Measurements from ENCODE around the gene VPS37C.
A peak's percentile ranks its signal among the peaks of the same experiment; 100 is the strongest.

DNA sequence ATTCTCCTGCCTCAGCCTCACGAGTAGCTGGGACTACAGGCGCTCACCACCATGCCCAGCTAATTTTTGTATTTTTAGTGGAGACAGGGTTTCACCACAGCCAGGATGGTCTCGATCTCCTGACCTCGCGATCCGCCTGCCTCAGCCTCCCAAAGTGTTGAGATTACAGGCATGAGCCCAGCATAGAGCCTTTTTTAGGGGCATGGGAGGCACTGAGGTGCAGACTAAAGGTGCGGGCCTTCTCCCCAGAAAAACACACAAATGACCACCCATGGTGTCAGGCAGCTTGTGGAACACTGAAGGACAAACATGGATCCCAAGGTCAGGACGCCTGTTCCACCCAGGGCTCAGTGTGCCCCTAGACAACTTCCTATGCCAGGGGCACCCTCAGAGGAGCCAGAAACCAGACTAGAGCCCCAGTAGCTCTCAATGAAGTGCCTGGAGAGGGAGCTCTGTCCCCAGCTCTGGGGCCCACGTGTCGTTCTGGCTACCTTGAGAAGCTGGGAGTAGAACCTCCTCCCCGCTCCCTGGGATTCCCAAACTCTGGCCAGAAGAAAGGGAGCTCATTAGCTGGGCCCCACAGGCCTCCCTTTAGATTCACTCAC is 80.1 kb downstream of the VPS37C start:
- TF ChIP-seq, protein P1, sequence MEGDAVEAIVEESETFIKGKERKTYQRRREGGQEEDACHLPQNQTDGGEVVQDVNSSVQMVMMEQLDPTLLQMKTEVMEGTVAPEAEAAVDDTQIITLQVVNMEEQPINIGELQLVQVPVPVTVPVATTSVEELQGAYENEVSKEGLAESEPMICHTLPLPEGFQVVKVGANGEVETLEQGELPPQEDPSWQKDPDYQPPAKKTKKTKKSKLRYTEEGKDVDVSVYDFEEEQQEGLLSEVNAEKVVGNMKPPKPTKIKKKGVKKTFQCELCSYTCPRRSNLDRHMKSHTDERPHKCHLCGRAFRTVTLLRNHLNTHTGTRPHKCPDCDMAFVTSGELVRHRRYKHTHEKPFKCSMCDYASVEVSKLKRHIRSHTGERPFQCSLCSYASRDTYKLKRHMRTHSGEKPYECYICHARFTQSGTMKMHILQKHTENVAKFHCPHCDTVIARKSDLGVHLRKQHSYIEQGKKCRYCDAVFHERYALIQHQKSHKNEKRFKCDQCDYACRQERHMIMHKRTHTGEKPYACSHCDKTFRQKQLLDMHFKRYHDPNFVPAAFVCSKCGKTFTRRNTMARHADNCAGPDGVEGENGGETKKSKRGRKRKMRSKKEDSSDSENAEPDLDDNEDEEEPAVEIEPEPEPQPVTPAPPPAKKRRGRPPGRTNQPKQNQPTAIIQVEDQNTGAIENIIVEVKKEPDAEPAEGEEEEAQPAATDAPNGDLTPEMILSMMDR (IDR thresholded peaks at IDR 0.05) = no peak
- TF ChIP-seq RAD21 (conservative IDR thresholded peaks at IDR 0.05 in 1 of 2, IDR thresholded peaks at IDR 0.05 in 1 of 2) = 0 out of 5 replicates have a peak, but pooled peaks of 1 of the 2 experiments have one; percentile 7
- no peak for TF ChIP-seq NR3C1 (IDR thresholded peaks at IDR 0.05)
- TF ChIP-seq, protein P2, sequence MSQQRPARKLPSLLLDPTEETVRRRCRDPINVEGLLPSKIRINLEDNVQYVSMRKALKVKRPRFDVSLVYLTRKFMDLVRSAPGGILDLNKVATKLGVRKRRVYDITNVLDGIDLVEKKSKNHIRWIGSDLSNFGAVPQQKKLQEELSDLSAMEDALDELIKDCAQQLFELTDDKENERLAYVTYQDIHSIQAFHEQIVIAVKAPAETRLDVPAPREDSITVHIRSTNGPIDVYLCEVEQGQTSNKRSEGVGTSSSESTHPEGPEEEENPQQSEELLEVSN (IDR thresholded peaks at IDR 0.05; ENCODE audit: borderline replicate concordance, low read depth) = no peak
- TF ChIP-seq TFCP2L1 (CRISPR knock-in tag; IDR thresholded peaks at IDR 0.05) = no peak
- TF ChIP-seq, protein P3, sequence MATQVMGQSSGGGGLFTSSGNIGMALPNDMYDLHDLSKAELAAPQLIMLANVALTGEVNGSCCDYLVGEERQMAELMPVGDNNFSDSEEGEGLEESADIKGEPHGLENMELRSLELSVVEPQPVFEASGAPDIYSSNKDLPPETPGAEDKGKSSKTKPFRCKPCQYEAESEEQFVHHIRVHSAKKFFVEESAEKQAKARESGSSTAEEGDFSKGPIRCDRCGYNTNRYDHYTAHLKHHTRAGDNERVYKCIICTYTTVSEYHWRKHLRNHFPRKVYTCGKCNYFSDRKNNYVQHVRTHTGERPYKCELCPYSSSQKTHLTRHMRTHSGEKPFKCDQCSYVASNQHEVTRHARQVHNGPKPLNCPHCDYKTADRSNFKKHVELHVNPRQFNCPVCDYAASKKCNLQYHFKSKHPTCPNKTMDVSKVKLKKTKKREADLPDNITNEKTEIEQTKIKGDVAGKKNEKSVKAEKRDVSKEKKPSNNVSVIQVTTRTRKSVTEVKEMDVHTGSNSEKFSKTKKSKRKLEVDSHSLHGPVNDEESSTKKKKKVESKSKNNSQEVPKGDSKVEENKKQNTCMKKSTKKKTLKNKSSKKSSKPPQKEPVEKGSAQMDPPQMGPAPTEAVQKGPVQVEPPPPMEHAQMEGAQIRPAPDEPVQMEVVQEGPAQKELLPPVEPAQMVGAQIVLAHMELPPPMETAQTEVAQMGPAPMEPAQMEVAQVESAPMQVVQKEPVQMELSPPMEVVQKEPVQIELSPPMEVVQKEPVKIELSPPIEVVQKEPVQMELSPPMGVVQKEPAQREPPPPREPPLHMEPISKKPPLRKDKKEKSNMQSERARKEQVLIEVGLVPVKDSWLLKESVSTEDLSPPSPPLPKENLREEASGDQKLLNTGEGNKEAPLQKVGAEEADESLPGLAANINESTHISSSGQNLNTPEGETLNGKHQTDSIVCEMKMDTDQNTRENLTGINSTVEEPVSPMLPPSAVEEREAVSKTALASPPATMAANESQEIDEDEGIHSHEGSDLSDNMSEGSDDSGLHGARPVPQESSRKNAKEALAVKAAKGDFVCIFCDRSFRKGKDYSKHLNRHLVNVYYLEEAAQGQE (IDR thresholded peaks at IDR 0.05) = no peak
- no peak for TF ChIP-seq RFX5 (IDR thresholded peaks at IDR 0.05)
- no peak for TF ChIP-seq HEYL (CRISPR knock-in tag; IDR thresholded peaks at IDR 0.05)
- TF ChIP-seq, protein P4, sequence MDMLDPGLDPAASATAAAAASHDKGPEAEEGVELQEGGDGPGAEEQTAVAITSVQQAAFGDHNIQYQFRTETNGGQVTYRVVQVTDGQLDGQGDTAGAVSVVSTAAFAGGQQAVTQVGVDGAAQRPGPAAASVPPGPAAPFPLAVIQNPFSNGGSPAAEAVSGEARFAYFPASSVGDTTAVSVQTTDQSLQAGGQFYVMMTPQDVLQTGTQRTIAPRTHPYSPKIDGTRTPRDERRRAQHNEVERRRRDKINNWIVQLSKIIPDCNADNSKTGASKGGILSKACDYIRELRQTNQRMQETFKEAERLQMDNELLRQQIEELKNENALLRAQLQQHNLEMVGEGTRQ (IDR thresholded peaks at IDR 0.05) = no peak
- no peak for TF ChIP-seq MAFK (IDR thresholded peaks at IDR 0.05; ENCODE audit: partially characterized antibody)
- TF ChIP-seq, protein P5, sequence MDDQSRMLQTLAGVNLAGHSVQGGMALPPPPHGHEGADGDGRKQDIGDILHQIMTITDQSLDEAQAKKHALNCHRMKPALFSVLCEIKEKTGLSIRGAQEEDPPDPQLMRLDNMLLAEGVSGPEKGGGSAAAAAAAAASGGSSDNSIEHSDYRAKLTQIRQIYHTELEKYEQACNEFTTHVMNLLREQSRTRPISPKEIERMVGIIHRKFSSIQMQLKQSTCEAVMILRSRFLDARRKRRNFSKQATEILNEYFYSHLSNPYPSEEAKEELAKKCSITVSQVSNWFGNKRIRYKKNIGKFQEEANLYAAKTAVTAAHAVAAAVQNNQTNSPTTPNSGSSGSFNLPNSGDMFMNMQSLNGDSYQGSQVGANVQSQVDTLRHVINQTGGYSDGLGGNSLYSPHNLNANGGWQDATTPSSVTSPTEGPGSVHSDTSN (IDR thresholded peaks at IDR 0.05) = no peak
- TF ChIP-seq, protein P6, sequence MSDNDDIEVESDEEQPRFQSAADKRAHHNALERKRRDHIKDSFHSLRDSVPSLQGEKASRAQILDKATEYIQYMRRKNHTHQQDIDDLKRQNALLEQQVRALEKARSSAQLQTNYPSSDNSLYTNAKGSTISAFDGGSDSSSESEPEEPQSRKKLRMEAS (IDR thresholded peaks at IDR 0.05) = no peak
- TF ChIP-seq POLR2A (IDR thresholded peaks at IDR 0.05; ENCODE audit: low read length) = no peak
- no peak for TF ChIP-seq POLR2AphosphoS2 (conservative IDR thresholded peaks at IDR 0.05; ENCODE audit: low read length)
